Dedifferentiated amniotic fluid mesenchymal stem cell (primary cell): ENCODE results near the gene PTCH2.

ENCODE experiments used
- DNase-seq: peaks from one replicate; pipeline ENCODE4 v3.0.0-alpha.2; 2016; ENCODE audit errors: extremely low spot score

PTCH2 gene, protein sequence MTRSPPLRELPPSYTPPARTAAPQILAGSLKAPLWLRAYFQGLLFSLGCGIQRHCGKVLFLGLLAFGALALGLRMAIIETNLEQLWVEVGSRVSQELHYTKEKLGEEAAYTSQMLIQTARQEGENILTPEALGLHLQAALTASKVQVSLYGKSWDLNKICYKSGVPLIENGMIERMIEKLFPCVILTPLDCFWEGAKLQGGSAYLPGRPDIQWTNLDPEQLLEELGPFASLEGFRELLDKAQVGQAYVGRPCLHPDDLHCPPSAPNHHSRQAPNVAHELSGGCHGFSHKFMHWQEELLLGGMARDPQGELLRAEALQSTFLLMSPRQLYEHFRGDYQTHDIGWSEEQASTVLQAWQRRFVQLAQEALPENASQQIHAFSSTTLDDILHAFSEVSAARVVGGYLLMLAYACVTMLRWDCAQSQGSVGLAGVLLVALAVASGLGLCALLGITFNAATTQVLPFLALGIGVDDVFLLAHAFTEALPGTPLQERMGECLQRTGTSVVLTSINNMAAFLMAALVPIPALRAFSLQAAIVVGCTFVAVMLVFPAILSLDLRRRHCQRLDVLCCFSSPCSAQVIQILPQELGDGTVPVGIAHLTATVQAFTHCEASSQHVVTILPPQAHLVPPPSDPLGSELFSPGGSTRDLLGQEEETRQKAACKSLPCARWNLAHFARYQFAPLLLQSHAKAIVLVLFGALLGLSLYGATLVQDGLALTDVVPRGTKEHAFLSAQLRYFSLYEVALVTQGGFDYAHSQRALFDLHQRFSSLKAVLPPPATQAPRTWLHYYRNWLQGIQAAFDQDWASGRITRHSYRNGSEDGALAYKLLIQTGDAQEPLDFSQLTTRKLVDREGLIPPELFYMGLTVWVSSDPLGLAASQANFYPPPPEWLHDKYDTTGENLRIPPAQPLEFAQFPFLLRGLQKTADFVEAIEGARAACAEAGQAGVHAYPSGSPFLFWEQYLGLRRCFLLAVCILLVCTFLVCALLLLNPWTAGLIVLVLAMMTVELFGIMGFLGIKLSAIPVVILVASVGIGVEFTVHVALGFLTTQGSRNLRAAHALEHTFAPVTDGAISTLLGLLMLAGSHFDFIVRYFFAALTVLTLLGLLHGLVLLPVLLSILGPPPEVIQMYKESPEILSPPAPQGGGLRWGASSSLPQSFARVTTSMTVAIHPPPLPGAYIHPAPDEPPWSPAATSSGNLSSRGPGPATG

DNA sequence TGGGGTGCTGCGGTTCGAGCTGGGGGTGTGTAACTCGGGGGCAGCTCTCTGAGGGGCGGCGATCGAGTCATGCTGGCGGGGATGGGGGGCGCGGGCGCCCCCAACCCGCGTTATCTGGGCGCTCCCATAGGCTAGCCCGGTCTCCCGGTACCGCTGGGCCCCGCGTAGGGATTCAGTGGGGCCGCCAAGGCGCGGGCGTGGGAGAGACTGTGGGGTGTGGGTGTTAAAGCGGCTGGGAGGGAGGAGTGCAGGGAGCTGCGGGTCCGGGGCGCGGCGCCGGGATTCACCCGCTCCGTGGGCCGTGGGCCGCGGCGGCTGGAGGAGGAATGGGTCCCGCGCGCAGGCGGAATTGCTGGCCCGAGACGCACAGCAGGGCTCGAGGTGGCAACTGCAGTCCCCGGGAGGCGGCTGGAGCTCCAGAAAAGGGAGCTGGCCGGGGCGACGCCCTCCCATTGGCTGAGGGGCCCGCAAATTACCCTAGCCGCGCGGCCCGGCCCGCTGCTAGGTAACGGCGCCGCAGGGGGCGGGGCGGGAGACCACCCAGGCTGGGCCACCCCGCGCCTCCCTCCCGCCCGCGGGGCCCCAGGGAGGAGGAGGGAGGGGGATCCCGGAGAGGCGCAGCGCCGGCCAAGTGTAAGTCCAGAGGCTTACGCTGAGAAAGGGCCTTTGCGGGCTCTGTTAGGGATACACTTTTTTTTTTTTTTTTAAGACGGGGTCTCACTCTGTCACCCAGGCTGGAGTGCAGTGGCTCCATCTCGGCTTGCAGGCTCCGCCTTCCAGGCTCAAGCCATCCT lies at the start of gene PTCH2:
Gene PTCH2, minus strand, starts transcription at position 392 of the 794 bp plus-strand sequence. Its CDS starts 321 bp downstream, at position 71.
- DNase-seq, result peak; percentile 27

GRCh38 chr1:44890007-44890406 lies 47.0 kb upstream of the PTCH2 start:
- no peak for DNase-seq

DNA sequence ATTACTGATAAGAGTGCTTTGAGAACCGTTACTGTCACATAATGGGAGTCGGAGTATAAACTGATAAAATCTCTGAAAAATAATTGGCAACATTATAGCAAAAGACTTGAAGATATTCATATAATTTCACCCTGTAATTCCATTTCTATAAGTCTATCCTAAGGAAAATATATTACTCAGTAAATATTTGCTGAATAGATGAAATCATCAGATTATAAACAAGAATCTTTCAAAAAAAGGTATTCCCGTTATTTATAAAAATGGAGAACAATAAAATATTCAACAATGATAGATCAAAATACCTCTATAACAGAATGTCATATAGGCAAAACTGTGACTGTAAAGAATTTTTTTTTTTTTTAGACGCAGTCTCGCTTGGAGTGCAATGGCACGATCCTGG lies 42.4 kb upstream of the PTCH2 start:
- DNase-seq, result no peak

GRCh38 chr1:44884746-44885145 lies 41.7 kb upstream of the PTCH2 start:
- no peak for DNase-seq

DNA sequence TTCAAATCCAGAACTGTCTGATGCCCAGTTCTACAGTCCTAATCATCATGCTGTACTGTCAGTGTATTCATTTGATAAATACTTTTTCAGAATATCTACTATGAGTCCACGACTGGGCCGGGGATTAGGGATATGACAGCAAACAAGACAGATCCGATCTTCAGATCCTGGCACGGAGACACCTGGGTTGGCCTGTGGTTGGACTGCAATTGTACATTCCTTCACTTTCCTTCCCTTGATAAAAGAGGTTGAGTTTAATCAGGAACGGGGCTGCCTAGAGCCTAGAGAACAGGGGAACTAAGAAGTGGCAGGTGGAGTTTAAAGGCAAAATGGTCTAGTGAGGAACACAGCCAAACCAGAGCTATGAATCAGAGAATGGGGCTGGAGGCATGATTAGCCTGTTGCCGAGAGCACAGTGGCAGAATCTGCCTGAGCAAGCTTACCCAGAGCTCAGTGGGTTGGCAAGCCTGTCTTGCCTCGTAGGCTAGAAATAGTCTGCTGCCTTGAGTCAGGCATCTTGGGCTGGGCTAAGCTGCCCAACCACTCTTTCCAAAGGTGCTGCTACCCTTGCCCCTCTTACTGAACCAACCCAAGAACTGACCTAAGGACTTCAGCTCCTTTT lies 38.1 kb upstream of the PTCH2 start:
- DNase-seq, result peak; percentile 59

DNA sequence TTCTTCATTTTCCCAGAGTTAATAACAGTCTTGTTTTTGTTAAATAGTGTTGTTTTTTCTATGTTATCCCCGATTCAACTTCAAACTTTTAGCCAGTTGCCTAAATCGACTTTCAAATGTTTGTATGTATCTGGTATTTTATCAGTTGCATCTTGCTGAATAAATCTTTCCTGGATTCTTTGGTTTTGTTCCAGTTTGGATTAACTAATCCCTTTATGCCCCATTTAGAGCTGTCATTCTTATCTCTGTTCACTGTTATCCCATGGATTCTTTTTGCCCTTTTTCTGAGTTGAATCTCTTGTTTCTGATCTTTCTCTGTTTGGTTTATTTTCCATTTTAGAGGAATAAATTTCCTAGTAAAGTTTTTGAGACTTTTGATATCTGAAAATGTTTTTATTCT lies 31.1 kb upstream of the PTCH2 start:
- no peak for DNase-seq

- no peak for DNase-seq
These were observed 27.0 kb upstream of the PTCH2 start for GRCh38 chr1:44870096-44870495.

- no peak for DNase-seq
These were observed 24.7 kb upstream of the PTCH2 start for GRCh38 chr1:44867801-44868200.

- DNase-seq, result no peak
These were observed 19.9 kb upstream of the PTCH2 start for GRCh38 chr1:44862829-44863401.

GRCh38 chr1:44860891-44861425 lies 17.9 kb upstream of the PTCH2 start:
- no peak for DNase-seq

DNA sequence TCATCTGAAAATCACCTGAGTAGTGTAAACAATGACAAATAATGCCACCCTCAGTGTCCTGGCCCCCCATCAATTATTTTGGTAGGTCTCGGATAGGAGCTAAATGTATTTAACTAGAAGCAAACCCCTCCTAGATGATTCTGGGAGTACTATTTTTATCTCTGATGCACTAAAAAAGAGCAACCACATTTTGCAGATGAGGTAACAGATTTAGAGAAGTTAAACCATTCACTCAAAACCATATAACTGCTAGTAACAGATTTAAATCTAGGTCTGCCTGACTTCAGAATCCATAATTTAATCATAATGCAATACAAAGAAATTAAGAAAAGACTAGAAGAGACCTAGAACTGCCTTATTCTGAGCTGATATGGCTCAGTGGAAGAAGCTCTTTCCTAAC lies 17.3 kb upstream of the PTCH2 start:
- no peak for DNase-seq

DNA sequence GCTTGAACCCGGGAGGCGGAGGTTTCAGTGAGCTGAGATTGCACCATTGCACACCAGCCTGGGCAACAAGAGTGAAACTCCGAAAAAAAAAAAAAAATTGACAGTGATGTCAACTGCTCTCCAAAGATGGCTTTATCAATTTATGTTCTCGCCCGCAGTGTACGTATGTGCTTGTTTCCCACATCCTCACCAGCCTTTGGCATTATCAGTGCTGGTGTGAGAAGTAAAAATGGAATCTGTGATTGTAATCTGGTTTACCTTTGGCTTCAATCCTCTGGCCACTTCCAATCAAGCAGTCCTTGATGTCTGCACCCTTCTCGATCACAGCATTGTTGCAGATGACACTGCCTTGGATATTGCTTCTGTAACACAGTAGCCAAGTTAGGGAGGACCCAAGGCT lies 14.4 kb upstream of the PTCH2 start:
- DNase-seq, result no peak

DNA sequence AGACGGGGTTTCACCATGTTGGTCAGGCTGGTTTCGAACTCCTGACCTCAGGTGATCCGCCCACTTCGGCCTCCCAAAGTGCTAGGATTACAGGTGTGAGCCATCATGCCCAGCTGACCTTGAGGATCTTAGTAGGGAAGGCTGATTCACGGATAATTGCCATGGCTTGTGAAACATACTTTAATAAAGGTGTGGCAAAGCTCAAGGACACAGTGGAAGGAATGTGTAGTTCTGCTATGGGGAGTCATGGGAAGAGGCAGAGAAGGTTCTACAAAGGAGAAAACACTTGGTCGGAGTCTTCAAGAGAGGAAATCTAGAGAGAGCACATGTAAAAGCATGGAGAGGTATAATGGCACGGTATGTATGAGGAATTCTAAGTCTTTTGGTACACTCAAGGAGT lies 12.7 kb upstream of the PTCH2 start:
- DNase-seq, result no peak

GRCh38 chr1:44854970-44855369 lies 11.9 kb upstream of the PTCH2 start:
- DNase-seq, result no peak

GRCh38 chr1:44853201-44853600 lies 10.1 kb upstream of the PTCH2 start:
- no peak for DNase-seq

DNA sequence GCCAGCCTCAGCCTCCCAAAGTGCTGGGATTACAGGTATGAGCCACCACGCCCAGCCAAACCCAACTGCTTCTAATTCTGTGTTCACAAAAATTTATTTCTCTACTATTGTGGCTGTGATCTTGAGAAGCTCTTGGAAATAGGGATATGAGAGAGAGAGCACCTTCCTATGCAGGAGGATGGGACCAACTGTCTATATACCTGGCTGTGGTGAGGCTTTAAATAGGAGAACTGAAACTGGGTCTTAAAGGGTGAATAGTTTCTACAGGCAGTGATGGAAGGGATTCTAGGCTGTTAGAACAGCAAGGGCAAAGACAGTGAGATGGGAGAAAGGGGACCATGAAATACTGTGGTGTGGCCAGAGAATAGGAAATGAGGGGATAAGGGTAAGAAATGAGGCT lies 8.3 kb upstream of the PTCH2 start:
- DNase-seq, result no peak

DNA sequence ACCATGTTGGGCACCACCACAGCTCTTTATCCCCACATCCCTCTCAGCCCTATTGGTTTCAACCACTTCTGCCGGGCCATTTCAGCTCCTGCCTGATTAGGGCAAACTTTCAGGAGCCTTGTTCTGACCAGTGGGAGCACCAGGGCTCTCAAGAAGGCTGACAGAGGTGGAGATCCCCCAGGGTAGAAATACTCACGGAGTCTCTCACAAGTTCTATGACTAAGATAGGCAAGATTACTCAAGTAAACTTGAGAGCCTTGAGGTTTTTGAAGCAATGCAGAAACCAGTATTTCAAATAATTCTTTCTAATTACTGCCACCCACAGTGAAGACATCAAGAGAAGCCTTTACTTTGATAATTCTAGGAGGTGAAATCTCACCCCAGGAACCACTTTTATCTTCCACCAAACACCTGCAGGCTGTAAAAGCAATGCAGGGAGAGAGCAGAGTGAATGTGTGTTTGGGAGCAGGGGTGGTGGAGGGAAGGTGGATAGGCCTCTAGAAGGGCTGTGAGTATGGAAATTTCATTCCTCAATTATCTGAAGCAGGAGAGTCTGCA lies 6.6 kb upstream of the PTCH2 start:
- no peak for DNase-seq

- DNase-seq, result no peak
These were observed 5.6 kb upstream of the PTCH2 start for GRCh38 chr1:44848456-44849181.

- DNase-seq, result no peak
These were observed 4.8 kb upstream of the PTCH2 start for GRCh38 chr1:44847845-44848244.
